CD4-positive, alpha-beta T cell (primary cell): ENCODE measurements around the gene COL5A1. TPM values are rescaled to one million over a fixed set of nuclear protein-coding genes. Genes with fewer than 3 reads are reported as not detected.

Experiments
- ATAC-seq: fragments of 200-7000 bp; cut with Tn5 transposase; one replicate; pipeline ENCODE4 v1.10.0; 2022; ENCODE audit warnings: mild to moderate bottlenecking; ENCODE audit not compliant: poor library complexity
- CTCF ChIA-PET: fragments of 350-600 bp; sonication (Branson Sonifier 250); formaldehyde crosslinking; loops from one replicate; lab custom pipeline; 2021; ENCODE audit warnings: antibody characterized with exemption, inconsistent platforms; lab: Charles Lee
- POLR2A ChIA-PET: fragments of 350-600 bp; sonication (Branson Sonifier 250); formaldehyde crosslinking; loops from one replicate; lab custom pipeline; 2021; ENCODE audit warnings: antibody characterized with exemption, inconsistent platforms; lab: Charles Lee
- DNase-seq, 14 experiments: peaks; one replicate each; pipeline ENCODE4 v3.0.0-alpha.2; 2013 to 2020; ENCODE audit warnings: mixed read lengths in 2 of 14
- H3K27ac ChIP-seq, 2 donors: one replicate each; pipeline versions ENCODE4 v1.5.1 to v1.7.0; 2013; ENCODE audit warnings: low read length in 2 of 2, low read depth in 1 of 2, mild to moderate bottlenecking in 1 of 2
- H3K27me3 ChIP-seq, 2 experiments: 1 replicate in 1 of 2; 2 replicates in 1 of 2; pipeline versions ENCODE4 v1.6.1 to v1.7.0; 2013; ENCODE audit warnings: low read length in 2 of 2, control low read depth in 1 of 2, mild to moderate bottlenecking in 1 of 2, moderate library complexity in 1 of 2; ENCODE audit not compliant: insufficient read depth in 2 of 2, control insufficient read depth in 1 of 2
- H3K36me3 ChIP-seq: one replicate; pipeline ENCODE4 v1.6.1; 2013; ENCODE audit warnings: low read length, control low read depth; ENCODE audit not compliant: insufficient read depth
- H3K4me1 ChIP-seq: one replicate; pipeline ENCODE4 v1.6.1; 2013; ENCODE audit warnings: low read length, control low read depth; ENCODE audit not compliant: insufficient read depth
- H3K4me3 ChIP-seq: one replicate; pipeline ENCODE4 v1.5.1; 2013; ENCODE audit warnings: mild to moderate bottlenecking, low read length, moderate library complexity
- H3K9me3 ChIP-seq, 2 experiments: 1 replicate in 1 of 2; 2 replicates in 1 of 2; pipeline versions ENCODE4 v1.6.1 to v1.7.0; 2013; ENCODE audit warnings: low read length in 2 of 2, mild to moderate bottlenecking in 2 of 2, control low read depth in 1 of 2, moderate library complexity in 1 of 2; ENCODE audit not compliant: control insufficient read depth in 1 of 2, insufficient read depth in 1 of 2
- H3K27ac Mint-ChIP-seq: one replicate; pipeline ENCODE4 v1.8.0; 2020; ENCODE audit warnings: mixed read lengths
- H3K27me3 Mint-ChIP-seq: one replicate; pipeline ENCODE4 v1.8.0; 2021; ENCODE audit warnings: mixed read lengths
- H3K36me3 Mint-ChIP-seq: one replicate; pipeline ENCODE4 v1.8.0; 2021; ENCODE audit warnings: low read depth, mixed read lengths
- H3K4me1 Mint-ChIP-seq: one replicate; pipeline ENCODE4 v1.8.0; 2021; ENCODE audit warnings: low read depth, mixed read lengths
- H3K4me3 Mint-ChIP-seq: one replicate; pipeline ENCODE4 v1.8.0; 2020; ENCODE audit warnings: mild to moderate bottlenecking, mixed read lengths
- H3K9me3 Mint-ChIP-seq: one replicate; pipeline ENCODE4 v1.8.0; 2020; ENCODE audit warnings: mixed read lengths
- intact Hi-C, 2 experiments: fragments of 100-400 bp; cut with DNase I in 1 of 2; cut with micrococcal nuclease in 1 of 2; formaldehyde crosslinking; loops; one replicate each; pipeline versions ENCODE4 v1.15.1 to v1.9.0; 2023 to 2025; cut with DNase I, micrococcal nuclease
- total RNA-seq, 174 experiments: library from RNA in 2 of 174; stranded (reverse) in 2 of 174; gene quantifications; one replicate each; pipeline ENCODE4 v1.2.3 and lab custom pipeline; 2021 to 2026
- TF ChIP-seq, protein P1 (sequence below): fragments of 200-600 bp; IDR thresholded peaks from one replicate; pipeline ENCODE4 v1.8.0; 2022; ENCODE audit warnings: antibody characterized with exemption, mild to moderate bottlenecking

The COL5A1 gene
- total RNA-seq, 2 experiments from 2014 or later, result 0.41 to 0.50 TPM

DNA sequence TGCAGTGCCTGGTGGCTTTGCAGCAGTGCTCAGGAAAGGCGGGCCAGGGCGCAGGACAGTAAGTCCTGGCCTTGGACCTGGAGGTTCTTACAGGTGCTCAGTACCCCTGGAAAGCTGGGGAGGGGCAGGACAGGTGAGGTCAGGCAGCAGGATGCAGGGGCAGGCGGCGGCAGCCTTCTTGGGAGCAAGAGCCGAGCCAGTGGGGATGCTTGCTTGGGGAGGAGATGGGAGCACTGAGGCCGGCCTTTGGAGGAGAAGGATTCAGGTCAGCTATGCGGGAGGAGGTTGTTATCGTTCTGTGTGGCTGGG, 98.0 kb downstream of the COL5A1 start:
- peaks cover 0 to 9% of the 10 kb centered on the region in 2 experiments for H3K9me3 ChIP-seq
- Mint-ChIP-seq H3K36me3 (no peaks in the 10 kb centered on the region), H3K4me1 (no peaks in the 10 kb centered on the region), H3K4me3 (no peak overlapping the region), H3K27ac (no peak overlapping the region), H3K9me3 (no peaks in the 10 kb centered on the region), H3K27me3 (peaks cover 16% of the 10 kb centered on the region)
- TF ChIP-seq, protein P1, sequence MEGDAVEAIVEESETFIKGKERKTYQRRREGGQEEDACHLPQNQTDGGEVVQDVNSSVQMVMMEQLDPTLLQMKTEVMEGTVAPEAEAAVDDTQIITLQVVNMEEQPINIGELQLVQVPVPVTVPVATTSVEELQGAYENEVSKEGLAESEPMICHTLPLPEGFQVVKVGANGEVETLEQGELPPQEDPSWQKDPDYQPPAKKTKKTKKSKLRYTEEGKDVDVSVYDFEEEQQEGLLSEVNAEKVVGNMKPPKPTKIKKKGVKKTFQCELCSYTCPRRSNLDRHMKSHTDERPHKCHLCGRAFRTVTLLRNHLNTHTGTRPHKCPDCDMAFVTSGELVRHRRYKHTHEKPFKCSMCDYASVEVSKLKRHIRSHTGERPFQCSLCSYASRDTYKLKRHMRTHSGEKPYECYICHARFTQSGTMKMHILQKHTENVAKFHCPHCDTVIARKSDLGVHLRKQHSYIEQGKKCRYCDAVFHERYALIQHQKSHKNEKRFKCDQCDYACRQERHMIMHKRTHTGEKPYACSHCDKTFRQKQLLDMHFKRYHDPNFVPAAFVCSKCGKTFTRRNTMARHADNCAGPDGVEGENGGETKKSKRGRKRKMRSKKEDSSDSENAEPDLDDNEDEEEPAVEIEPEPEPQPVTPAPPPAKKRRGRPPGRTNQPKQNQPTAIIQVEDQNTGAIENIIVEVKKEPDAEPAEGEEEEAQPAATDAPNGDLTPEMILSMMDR, result no peak
- no peak overlapping the region for H3K4me3 ChIP-seq
- no peaks in the 10 kb centered on the region for H3K4me1 ChIP-seq
- DNase-seq (no peak), ATAC-seq (no peak)
- no peak overlapping the region for H3K27ac ChIP-seq
- intact Hi-C loops, result loop anchor here in 1 of 2 experiments (5.0 kb wide), 1 partner anchor 567 kb away; no protein-coding TSS in a partner anchor
- POLR2A ChIA-PET, result no interaction called here
- H3K27me3 ChIP-seq, result peaks cover 0 to 3% of the 10 kb centered on the region in 2 experiments
- CTCF ChIA-PET, result interaction anchor here (1.1 kb wide), 1 partner anchor 290 kb away, joined by 4 read pairs; no protein-coding TSS in a partner anchor
- no peaks in the 10 kb centered on the region for H3K36me3 ChIP-seq

DNA sequence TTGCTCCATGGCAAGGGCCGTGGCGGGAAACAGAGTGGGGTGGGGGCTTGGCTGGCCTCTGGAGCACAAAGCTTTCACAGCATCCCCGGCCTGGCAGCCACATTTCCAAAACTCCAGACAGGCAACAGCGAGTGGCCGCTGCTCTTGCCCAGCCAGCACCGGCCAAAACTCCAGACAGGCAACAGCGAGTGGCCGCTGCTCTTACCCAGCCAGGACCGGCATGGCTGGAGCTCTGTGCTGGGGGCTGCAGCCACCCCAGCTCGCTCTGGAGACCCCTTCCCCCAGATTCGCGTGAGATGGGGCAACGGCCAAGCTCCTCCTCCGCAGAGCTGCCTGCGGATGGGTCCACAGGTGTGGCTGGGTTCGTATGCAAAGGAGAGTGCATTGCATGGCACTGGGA, 98.5 kb downstream of the COL5A1 start:
- DNase-seq (no peak), ATAC-seq (no peak)
- H3K27me3 ChIP-seq, result peaks cover 0 to 3% of the 10 kb centered on the region in 2 experiments
- ChIA-PET CTCF (interaction anchor here (1.1 kb wide), 1 partner anchor 290 kb away, joined by 4 read pairs; no protein-coding TSS in a partner anchor), POLR2A (no interaction called here)
- no peak overlapping the region for H3K27ac Mint-ChIP-seq
- TF ChIP-seq, protein P1, result no peak
- H3K4me3 Mint-ChIP-seq, result no peak overlapping the region
- no peak overlapping the region for H3K27ac ChIP-seq
- no peaks in the 10 kb centered on the region for H3K9me3 Mint-ChIP-seq
- intact Hi-C loops, result no loop called here
- no peaks in the 10 kb centered on the region for H3K4me1 ChIP-seq
- no peak overlapping the region for H3K4me3 ChIP-seq
- H3K27me3 Mint-ChIP-seq, result peaks cover 16% of the 10 kb centered on the region
- no peaks in the 10 kb centered on the region for H3K4me1 Mint-ChIP-seq
- H3K36me3 ChIP-seq, result no peaks in the 10 kb centered on the region
- no peaks in the 10 kb centered on the region for H3K36me3 Mint-ChIP-seq
- peaks cover 0 to 12% of the 10 kb centered on the region in 2 experiments for H3K9me3 ChIP-seq

DNA sequence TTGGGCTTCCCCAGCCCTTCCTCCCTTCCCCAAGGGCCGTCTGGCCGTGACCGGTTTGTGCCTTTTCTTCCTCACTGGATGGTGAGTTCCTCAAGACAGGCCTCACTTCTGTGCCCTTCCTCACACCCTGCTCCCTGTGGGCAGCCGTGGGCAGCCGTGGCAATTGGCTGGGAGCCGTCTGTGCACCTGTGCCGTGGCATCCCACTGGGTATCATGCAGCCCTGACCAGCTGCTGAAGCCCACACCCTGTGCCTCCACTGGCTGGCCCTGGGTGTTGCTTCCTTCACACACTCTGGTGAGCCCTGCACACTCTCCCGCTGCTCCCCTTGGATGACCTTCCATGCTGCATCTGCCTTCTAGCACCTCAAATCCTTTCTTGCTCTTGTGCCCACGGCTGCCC, 100.2 kb downstream of the COL5A1 start:
- H3K4me1 ChIP-seq, result no peaks in the 10 kb centered on the region

More for the DNA sequence above, 100.2 kb downstream of the COL5A1 start:
- Histone ChIP-seq H3K9me3 (peaks cover 0 to 17% of the 10 kb centered on the region in 2 experiments), H3K27me3 (peaks cover 0 to 3% of the 10 kb centered on the region in 2 experiments), H3K36me3 (no peaks in the 10 kb centered on the region), H3K4me3 (no peak overlapping the region), H3K27ac (no peak overlapping the region)
- H3K36me3 Mint-ChIP-seq, result no peaks in the 10 kb centered on the region
- TF ChIP-seq, protein P1, result no peak
- no peaks in the 10 kb centered on the region for H3K4me1 Mint-ChIP-seq
- no peak for DNase-seq
- no peak overlapping the region for H3K27ac Mint-ChIP-seq
- intact Hi-C loops, result no loop called here
- POLR2A ChIA-PET, result no interaction called here
- H3K4me3 Mint-ChIP-seq, result no peak overlapping the region
- peaks cover 12% of the 10 kb centered on the region for H3K27me3 Mint-ChIP-seq
- CTCF ChIA-PET, result no interaction called here
- no peak for ATAC-seq
- no peaks in the 10 kb centered on the region for H3K9me3 Mint-ChIP-seq
